GM12873 (cell line): ENCODE measurements around the gene CAPN7.

Experiments used
- TF ChIP-seq, protein P1 (sequence below): IDR thresholded peaks from 2 replicates; pipeline ENCODE4 v1.5.1; 2012; ENCODE audit warnings: low read depth, mild to moderate bottlenecking, moderate library complexity, low read length, control low read depth; ENCODE audit not compliant: insufficient read depth; ENCODE audit errors: missing control alignments

Gene CAPN7

DNA sequence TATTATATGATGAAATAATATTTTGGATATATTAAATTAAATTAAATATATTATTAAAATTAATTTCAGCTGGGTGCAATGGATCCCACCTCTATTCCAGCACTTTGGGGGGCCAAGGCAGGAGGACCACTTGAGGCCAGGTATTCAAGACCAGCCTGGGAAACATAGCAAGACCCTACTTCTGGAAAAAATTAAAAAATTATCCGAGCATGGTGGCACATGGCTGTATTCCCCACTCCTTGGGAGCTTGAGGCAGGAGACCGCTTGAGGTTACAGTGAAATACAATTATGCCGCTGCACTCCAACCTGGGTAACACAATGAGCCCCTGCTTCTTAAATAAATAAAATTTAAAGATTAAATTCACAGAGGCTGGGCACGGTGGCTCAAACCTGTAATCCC is 65.0 kb downstream of the CAPN7 start:
- TF ChIP-seq, protein P1, sequence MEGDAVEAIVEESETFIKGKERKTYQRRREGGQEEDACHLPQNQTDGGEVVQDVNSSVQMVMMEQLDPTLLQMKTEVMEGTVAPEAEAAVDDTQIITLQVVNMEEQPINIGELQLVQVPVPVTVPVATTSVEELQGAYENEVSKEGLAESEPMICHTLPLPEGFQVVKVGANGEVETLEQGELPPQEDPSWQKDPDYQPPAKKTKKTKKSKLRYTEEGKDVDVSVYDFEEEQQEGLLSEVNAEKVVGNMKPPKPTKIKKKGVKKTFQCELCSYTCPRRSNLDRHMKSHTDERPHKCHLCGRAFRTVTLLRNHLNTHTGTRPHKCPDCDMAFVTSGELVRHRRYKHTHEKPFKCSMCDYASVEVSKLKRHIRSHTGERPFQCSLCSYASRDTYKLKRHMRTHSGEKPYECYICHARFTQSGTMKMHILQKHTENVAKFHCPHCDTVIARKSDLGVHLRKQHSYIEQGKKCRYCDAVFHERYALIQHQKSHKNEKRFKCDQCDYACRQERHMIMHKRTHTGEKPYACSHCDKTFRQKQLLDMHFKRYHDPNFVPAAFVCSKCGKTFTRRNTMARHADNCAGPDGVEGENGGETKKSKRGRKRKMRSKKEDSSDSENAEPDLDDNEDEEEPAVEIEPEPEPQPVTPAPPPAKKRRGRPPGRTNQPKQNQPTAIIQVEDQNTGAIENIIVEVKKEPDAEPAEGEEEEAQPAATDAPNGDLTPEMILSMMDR = no peak

DNA sequence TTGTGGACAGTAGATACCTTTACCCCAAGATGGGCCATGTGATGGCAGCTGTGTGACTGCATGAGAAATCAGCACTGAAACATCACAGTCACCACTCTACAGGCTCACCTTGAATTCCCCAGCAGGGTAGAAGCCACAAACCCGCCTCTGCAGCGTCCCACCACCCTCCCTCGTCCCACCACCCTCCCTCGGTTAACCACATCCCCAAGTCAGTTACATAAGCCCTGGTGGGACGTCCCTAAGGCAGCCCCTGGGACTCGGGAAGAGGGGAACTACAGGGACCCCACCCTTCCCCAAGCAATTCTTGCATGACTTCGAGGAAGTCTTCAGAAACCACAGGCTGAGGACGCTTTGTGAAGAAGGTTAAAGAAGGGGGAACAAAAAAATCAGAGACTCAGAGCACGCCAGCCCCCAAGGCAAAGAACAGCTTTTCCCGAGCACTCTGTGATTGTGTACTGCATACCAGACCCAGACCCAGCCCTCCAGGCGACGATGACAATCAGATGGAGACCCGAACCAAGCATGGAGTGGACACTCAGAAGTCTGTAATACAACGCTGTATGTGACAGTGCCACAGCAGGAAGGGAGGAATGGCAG is 65.8 kb downstream of the CAPN7 start:
- TF ChIP-seq, protein P1 = no peak

DNA sequence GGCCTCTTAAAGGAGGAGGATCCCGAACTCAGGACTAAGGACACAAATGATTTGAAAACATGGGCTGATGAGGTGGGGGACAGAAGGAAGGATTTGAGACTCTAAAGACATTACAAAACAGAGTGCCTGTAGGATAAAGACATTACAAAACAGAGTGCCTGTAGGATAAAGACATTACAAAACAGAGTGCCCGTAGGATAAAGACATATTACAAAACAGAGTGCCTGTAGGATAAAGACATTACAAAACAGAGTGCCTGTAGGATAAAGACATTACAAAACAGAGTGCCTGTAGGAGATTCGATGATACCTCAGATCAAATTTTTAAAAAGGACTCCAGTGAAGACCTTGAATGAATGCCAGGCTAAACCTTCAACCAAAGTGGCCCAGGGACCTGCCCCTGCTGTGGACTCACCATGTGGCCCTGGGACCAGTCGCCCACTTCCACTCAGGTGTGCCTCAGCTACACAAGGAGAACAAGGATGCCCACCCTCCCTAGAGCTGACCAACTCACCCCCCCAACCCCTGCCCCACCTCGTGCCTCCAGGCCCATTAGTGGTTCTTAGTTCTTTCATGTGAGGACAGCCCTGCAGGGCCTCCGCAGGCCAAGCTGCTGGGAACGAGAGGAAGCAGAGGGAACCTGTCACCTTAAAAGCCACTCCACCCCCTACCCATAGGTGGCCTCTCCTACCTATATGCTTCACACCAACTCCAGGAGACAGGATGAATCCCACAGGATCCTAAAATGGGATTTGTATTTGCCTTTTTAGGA is 66.6 kb downstream of the CAPN7 start:
- TF ChIP-seq, protein P1 = peak; percentile 24

DNA sequence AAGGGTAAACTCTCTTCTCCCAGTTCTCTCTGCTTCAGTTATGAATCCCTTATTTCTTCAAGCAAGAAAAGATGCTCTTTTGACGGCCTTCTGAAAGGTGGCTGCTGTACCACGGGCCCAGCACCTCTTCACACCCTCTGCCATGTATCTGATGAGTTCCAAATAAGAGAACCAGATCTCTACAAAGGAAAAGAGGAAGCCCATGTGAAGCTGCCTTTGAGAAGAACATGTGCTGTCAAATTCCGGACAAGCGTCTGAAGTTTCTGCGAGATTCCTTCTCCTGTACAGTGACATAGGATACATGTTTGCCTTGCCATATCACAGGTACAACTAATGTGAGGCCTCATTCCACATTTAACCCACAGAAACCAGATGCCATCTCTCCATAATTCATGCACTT is 67.2 kb downstream of the CAPN7 start:
- TF ChIP-seq, protein P1 = no peak

DNA sequence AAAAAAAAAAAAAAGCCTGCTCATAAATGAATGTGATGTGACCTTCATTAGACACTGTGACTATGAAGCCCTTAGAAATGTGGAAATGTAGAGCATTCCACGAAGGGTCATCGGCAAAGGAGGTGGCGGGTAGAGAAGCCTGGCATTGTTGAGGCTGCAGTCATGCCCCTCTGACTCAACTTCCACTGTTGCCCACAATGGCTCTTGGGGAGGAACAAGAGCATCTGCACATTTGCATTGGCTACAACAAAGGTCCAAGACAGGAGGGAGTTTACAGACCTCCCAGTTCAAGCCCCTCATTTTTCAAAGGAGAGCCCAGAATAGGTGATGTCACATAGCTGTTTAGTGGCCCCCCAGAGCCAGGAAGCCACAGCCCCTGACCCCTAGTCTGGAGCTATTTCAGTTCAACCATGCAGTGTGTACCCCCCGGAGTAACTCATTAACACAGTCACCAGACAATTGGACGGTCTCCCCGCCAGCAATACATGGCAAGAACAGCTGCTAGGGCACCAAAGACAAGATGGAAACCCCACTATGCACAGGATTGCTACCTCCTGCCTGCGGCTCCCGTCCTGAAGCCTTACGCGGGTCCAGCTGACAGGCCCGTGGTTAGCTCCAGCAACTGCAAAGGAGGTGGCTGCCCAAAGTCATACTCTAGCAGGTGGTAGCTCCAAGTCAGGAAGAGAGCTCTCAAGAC is 70.1 kb downstream of the CAPN7 start:
- TF ChIP-seq, protein P1 = no peak

DNA sequence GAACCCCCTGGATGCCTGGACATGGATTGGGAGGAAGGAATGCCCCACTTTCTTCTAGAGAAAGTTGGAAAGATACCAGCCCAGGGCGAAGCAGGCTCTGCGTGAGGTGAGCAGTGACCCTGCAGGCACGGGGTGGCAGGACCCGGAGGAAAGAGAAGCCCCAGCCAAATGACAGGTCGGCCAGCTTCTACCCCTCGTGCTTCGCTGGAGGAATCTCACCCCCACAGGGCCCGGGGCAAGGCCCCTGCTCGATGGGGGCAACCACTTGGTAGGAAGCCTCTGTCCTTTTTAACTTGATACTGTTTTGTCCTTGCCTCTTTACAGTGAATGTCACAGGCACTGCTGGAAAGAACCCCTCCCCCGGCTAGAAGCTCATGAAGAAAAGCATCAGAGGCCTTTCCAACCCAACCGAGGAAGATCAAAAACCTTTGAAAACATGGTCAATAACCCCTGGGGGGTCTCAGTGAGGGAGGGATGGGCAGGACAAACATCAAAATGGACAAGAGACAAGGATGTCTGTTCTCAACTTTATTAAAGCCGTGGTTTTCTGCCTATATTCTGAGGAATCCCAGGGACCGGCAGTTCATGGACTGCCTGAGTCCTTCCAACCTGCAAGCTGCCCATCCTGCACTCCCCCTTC is 71.9 kb downstream of the CAPN7 start:
- TF ChIP-seq, protein P1 = no peak

DNA sequence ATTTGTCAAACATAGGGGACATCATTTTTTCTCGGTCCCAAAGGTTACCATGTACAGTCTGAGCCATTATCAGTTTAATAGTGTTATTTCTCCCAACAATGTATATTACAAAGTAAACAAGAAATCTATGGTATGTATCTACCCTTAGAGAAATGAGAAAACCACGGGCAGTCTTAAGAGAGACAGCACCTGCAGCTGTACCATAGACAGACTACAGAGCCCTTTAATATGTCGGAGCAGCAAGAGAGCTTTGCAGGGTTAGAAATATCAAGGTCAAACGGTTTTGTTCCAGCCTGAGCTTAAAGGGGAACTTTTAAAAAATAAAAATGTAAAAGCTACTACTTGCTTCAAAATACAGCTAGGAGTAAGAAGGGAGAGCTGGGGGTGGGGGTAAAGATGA is 73.2 kb downstream of the CAPN7 start:
- TF ChIP-seq, protein P1 = no peak
